T-helper 22 cell (primary cell): ENCODE data around the gene BACH2.
"Not testable (repeated sequence)": the region's sequence is repeated elsewhere in the genome, so short reads cannot be mapped to it uniquely, and the experiment has no call there.

Source experiments
- DNase-seq: peaks from one replicate; pipeline ENCODE4 v3.0.0-alpha.2; 2020; ENCODE audit warnings: low read depth

The BACH2 gene

GRCh38 chr6:89939144-89939543 is 357.5 kb downstream of the BACH2 start:
- no peak for DNase-seq

DNA sequence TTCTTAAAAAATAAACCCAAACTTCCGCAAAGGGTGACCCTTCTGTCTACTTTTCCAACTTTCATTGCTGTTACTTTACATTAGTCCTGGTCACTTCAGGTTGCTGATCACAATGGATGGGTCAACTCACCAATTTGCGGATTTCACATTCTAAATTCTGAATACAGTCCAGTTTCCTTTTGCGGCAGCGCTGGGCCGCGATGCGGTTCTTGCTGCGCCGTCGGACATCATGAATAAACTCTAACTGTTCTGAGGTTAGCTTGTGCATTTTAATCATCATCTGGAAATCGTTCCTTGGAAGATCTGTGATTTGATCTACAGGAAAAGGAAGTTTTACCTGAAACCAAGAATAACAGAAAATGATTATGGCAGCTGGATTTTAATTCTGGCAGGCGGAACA is 358.6 kb downstream of the BACH2 start:
- DNase-seq, result no peak

- no peak for DNase-seq
Measured at GRCh38 chr6:89936177-89936576, 360.5 kb downstream of the BACH2 start.

DNA sequence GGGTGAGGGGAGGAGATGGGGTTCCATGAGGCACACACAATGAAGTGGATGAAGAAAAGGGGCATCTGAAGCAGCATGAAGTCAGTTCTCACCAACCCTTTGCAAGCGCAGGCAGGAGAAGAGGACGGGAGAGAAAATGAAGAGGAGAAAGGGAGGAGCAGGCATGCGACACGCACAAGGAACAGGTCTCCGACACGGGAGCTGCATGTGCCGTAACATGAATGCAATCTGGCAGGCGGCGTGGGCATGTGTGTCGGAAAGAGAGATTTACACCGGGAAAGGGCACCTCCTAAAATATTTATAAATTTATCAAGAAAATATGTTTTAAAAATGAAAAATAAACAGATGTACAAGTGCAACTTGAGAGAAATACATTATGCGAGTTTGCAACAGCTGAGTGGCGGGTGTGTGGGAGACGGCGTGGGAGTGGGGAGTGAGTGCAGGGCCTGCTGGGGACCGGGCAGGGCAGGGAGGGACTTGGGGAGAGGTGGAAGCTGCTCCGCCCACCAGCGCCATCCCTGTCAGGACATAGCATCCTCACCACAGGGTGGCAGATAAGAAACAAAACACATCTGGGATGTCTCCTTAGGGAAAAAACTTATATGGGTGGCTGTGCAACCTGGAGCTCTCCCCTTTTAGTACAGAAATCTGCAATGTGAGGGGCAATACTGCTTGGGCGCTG is 361.8 kb downstream of the BACH2 start:
- DNase-seq, result no peak

DNA sequence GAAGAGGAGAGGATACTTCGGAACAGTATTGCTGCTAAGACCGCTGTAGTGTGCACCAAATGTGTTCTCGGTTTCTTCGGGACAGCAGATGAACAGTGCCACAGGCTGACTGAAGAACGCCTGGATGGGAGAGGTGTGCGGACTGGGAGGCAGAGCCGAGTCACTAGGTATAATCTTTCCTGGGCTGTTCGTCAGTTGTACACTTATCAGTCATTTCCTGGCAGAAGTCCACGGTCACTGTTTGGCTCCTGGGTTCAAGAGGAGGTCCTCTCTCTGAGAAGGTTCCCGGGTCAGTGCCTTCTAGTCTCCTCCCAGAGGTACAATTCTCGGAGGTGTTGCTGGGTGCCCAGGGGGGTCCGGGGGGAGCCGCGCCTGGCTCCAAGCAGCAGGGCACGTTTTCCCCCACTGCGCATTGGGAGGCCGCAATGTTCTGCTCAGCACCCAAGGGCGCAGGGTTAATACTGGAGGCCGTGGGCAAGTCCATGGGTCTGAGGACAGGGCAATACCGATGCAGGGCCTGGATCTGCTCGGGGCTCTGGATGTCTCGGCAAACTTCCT is 364.3 kb downstream of the BACH2 start:
- no peak for DNase-seq

DNA sequence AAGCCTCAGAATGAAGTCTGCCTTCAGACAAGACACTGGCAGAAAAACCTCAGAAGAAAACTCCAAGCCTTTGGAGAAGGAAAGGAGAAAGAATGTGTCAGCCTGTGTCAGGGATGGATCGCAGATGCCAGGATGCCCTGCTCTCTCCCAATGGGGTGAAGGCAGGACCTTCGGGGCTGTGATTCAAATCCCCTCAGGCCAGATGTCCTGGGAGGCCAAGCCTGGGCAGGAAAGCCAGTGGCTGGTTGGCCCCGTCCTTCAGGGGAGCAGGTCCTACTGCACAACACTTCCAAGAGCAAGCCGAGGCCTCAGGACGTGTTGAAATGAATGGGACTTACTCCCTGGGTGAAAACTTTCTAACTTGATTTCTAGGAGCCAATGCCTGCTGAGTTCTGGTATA is 365.9 kb downstream of the BACH2 start:
- DNase-seq, result no peak

DNA sequence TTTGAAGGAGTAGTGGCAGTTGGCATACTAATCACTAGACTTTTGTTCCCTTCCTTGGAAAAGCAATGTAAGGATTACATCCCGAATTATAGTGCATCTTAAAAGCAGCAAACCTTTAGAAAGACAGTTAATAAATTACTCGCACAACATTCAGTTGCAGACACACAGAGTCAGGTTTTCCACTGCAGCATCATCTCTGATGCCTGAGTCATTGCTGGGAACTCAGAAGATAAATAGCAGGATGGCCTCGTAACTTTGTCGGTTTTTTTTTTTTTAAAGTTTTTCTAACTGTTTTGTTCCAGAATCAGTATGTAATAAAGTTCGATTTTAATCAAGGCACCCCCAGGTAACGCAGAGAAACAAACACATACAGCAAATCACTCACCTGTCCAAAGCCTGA is 368.0 kb downstream of the BACH2 start:
- DNase-seq, result no peak

GRCh38 chr6:89927791-89928550 is 368.7 kb downstream of the BACH2 start:
- DNase-seq, result no peak

DNA sequence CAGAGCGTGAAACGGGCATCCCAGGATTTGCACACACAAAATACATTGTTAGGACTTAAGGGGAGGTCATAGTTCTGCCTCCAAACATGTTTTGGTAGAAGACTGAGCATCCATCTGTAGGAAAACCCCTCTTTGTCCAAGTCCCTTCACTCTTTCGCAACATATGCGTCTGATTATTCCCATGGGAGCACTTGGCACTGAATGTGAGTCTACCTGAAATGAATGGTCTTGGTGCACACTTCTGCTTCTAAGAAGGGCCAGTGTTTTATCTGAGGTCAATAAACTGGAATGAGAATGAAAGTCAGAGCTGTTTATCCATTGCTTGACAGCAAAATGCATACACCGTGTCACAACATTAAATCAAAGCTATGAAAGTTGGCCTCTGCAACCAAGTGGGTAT is 369.4 kb downstream of the BACH2 start:
- DNase-seq, result no peak

DNA sequence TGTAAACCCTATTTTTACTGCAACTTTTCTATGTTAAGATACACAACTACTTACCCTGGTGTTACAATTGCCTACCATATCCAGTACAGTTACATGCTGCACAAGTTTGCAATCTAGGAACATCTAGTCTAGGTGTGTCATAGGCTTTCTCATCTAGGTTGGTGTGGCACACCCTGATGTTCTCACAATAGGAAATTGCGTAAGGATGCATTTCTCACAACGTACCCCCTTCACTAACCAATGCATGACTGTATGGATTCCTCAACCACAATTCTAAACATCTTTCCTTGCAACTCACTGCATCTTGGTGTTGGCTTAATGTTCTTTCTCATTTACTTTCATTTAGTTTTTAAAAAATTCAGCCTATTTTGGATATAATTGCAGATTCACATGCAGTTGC is 370.8 kb downstream of the BACH2 start:
- no peak for DNase-seq

DNA sequence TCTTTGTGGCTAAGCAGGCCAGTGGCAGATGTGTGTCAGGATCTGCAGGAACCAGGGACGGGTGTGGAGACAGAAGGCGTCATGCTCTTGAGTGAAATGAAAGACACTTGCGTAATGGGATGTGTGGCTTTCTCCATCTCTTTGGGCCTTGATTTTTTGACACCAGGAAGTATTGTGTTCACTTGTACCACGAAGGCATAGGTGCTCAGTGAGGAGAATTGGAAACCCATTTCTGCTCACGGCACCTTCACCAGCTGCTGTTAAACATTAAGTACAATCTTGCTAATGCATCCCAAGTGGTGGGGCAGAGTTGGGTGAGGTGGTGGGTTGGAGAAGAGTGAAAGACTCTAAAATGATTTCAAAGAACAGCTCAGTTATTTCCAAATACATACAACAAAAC is 372.4 kb downstream of the BACH2 start:
- no peak for DNase-seq

DNA sequence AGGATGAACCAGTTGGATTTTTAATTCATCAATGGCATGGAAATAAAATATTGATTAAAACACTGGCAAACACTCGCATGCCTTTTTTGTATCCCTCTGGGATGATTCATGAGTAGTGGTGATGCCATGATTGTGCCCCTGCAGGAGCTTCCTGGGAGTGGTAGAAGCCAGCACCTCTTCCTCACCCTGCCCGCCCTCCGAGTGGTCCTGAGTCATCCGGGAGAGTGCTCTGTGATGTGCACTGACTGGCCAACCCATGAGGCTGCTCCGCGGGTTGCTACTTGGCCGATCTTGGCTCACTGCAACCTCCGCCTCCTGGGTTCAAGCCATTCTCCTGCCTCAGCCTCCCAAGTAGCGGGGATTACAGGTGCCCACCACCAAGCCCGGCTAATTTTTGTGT is 375.0 kb downstream of the BACH2 start:
- no peak for DNase-seq

DNA sequence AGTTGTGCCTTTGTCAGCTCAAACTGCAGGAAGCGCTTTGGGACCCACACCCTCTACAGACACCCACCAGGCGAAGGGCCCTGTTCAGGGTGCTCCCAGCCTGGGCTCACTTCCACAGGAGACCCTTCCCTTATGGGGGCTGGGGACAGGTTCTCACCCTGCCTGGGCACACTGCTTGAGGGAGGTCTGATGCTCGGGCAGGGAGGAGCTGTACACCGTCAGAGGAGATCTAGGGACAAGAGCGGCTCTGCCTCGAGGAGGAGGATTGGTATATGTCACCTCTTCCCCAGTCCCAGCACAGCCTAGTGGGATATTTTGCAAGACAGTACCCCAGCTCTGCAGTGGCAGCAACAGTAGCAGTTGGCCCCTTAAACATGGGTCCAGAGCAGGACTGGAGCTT is 375.4 kb downstream of the BACH2 start:
- DNase-seq, result no peak

DNA sequence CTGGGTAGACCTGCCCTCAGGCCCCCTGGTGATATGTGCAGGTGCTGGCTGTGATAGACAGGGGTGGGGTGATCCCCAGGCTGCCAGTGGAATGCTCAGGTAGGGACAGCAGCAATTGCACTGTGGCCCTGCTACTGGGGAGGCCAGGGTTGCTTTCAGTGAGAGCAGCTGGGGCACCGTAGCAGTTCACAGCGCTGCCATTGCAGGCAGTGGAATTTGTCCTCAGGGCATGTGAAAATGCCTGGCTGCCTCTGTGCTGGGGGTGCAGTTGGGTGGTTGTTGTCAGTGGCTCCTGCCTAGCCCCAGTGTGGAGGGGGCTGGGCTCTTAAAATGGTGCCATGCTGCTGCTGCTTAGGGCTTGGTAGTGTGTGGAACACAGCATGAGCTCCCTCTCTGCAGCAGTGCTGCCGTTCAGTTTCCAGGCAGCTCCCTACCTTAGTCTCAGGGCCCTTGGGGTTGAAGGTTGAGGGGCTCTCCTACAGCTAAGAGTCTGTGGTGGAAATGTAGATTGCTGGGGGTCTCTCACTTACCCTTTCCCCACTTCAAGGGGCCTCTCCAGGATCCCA is 378.8 kb downstream of the BACH2 start:
- no peak for DNase-seq

GRCh38 chr6:89917216-89917615 is 379.4 kb downstream of the BACH2 start:
- no peak for DNase-seq

- no peak for DNase-seq
Measured at GRCh38 chr6:89916136-89916920, 380.3 kb downstream of the BACH2 start.

- no peak for DNase-seq
Measured at GRCh38 chr6:89910902-89911240, 385.8 kb downstream of the BACH2 start.

DNA sequence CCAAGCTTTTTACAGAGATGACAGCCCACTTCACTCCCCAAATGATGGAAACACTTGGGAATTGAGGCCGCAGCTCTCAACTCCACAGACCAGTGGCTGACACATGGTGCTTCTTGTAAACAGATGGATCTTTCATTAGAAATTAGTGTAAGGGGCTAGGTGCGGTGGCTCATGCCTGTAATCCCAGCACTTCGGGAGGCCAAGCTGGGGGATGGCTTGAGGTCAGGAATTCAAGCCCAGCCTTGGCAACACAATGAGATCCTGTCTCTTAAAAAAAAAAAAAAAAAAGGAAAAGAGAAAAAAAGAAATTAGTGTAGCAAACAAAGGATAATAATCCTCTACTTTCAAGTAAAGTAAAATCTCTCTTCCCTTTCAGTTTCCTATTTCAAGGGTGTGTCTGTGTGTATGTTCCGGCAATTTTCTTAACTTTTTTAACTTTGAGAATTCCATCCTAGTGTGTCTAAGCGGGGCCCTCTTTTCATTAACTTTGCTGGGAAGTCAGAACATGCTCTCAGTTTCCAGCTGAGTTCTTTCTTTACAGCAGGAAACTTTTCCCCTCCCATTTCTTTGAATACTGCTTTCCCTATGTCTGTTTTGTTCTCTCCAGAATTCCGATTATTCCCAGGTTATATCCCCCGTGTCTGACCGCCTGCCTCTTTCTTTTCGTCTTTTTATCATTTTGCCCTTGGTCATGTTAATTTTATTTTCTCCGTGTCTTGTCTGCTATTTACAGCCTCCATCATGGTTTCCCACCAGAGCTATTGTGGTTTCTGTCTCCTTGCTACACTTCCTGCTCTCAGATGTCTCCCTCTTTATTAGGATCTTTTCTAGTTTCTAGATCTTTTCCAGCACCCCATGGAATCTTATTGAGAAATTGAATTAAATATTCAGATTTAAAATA is 386.4 kb downstream of the BACH2 start:
- not testable (repeated sequence) for DNase-seq

DNA sequence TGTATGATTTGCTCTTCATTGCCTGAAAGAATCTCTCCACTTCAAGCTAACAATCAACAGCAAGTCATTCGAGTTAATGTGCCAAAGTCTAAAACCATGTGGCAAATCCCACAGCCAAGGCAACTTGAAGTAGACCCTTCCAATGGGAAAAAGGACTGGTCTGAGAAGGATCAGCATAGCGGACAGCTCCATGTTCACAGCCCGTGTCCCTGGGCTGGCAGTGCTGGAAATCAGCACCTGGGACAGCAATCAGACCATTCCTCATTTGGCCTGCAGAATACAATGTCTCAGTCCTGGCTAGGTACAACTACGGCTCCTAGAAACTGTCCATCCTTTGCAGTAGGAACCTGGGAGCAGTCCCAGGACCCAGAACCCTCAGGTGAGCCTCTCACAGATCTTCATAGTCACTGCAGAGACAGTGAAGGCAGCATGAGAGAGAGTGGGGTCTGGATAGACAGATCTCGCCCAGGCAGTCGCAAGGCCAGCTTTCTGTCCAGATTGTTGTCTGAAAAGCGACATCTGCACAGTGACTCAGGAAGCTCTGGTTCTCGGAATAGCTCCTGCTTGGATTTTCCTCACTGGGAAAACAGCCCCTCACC is 401.3 kb downstream of the BACH2 start:
- no peak for DNase-seq

DNA sequence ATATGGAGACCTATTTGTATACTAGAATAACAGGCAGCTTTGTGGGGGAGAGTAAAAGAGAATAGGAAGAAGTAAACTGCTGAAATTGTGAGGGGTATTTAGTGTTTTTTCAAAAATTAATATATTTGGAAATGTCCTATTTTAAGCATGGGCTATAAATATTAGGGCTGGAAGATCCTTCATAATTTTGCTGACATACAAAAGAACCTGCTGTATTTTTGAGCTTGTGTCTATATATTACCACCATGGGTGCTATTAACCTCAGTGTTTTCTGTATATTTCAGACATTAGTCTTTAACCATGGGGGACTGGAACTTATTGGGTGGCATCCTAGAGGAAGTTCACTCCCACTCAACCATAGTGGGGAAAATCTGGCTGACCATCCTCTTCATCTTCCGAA is 402.5 kb downstream of the BACH2 start, which contains the start of gene GJA10:
Gene GJA10 (plus strand): TSS at position 301 of the 400 bp plus-strand sequence. CDS start 0 bp downstream, at position 301.
- no peak for DNase-seq

DNA sequence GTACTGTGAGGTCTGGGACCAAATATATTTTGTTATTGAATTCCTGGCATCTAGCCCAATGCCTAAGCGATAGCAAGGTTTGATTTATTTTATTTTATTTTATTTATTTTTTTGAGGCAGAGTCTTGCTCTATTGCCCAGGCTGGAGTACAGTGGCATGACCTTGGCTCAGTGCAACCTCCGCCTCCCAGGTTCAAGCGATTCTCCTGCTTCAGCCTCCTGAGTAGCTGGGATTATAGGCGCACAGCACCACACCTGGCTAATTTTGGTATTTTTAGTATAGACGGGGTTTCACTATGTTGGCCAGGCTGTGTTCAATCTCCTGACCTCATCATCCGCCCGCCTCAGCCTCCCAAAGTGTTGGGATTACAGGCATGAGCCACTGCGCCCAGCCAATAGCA is 404.1 kb downstream of the BACH2 start:
- not testable (repeated sequence) for DNase-seq
